Keratinocyte (primary cell): ENCODE data around the gene LHFPL2.

Experiments
- CTCF ChIP-seq, 3 experiments: IDR thresholded peaks in 1 of 3; conservative IDR thresholded peaks in 1 of 3; optimal IDR thresholded peaks in 1 of 3; 2 replicates in 2 of 3; 3 replicates in 1 of 3; pipeline versions ENCODE3 to v1.5.1; 2011; ENCODE audit warnings: low read length in 3 of 3, mild to moderate bottlenecking in 3 of 3, moderate library complexity in 2 of 3, control low read depth in 1 of 3, inconsistent platforms in 1 of 3; ENCODE audit not compliant: insufficient read depth in 2 of 3; ENCODE audit errors: extremely low read depth in 1 of 3
- EZH2 ChIP-seq: IDR thresholded peaks from one replicate; pipeline ENCODE4 v1.6.1; 2012; ENCODE audit warnings: inconsistent platforms, mild to moderate bottlenecking, low read length, moderate library complexity

GRCh38 chr5:78476795-78477194 lies 171.8 kb downstream of the LHFPL2 start:
- TF ChIP-seq CTCF (optimal IDR thresholded peaks at IDR 0.05 in 1 of 3, IDR thresholded peaks at IDR 0.05 in 1 of 3, conservative IDR thresholded peaks at IDR 0.05 in 1 of 3; ENCODE audit: extremely low read depth in 1 of 3, insufficient read depth in 2 of 3, low read length in 3 of 3) (no peak), EZH2 (no peak)
